Measurements from ENCODE around the gene TOP2B.

- no peak for TF ChIP-seq OVOL3 (tag by site-specific recombination; IDR thresholded peaks at IDR 0.05)
- no peak for TF ChIP-seq ZNF274 (IDR thresholded peaks at IDR 0.05; ENCODE audit: low read length)
- TF ChIP-seq ZNF274 (tag by site-specific recombination; IDR thresholded peaks at IDR 0.05; ENCODE audit: borderline replicate concordance), result no peak
- no peak for TF ChIP-seq ZNF621 (tag by site-specific recombination; IDR thresholded peaks at IDR 0.05)
- TF ChIP-seq ZNF677 (tag by site-specific recombination; IDR thresholded peaks at IDR 0.05), result no peak
- no peak for TF ChIP-seq ZBTB11 (tag by site-specific recombination; conservative IDR thresholded peaks at IDR 0.05; ENCODE audit: low read depth)
- TF ChIP-seq CTCF (tag by site-specific recombination; IDR thresholded peaks at IDR 0.05), result no peak
- no peak for TF ChIP-seq ZNF133 (tag by site-specific recombination; IDR thresholded peaks at IDR 0.05)
- TF ChIP-seq ZNF16 (tag by site-specific recombination; IDR thresholded peaks at IDR 0.05; ENCODE audit: low read depth), result no peak
- no peak for TF ChIP-seq ZNF280D (tag by site-specific recombination; IDR thresholded peaks at IDR 0.05)
These were observed 91.8 kb downstream of the TOP2B start for GRCh38 chr3:25572919-25573385.

Measured in HEK293 (cell line).